IMR-90 (cell line): Measurements from ENCODE around the gene DRC3. TPM values are rescaled to one million over a fixed set of nuclear protein-coding genes. Genes with fewer than 3 reads are reported as not detected.

Experiments
- ATAC-seq: fragments of 200-7000 bp; cut with Tn5 transposase; 2 replicates; pipeline ENCODE4 v1.9.1; 2020; ENCODE audit warnings: low read depth, mild to moderate bottlenecking, moderate library complexity
- BruUV-seq: library from RNA; stranded (reverse); fragments of 400-500 nt; replicated peaks from 2 replicates; lab custom pipeline; 2021; lab: Mats Ljungman, UMichigan
- CTCF ChIA-PET: fragments of 300-600 bp; formaldehyde crosslinking; extraction: SDS; loops from one replicate; lab custom pipeline; 2021; ENCODE audit warnings: antibody characterized with exemption; lab: Yijun Ruan, JAX
- POLR2A ChIA-PET: fragments of 300-600 bp; sonication (Branson Sonifier 250); formaldehyde crosslinking; loops from one replicate; lab custom pipeline; 2022; ENCODE audit warnings: antibody characterized with exemption; ENCODE audit not compliant: unreplicated experiment; lab: Charles Lee
- DNase-seq: peaks from one replicate; pipeline ENCODE4 v3.0.0; 2013
- H2AFZ ChIP-seq: replicated peaks from 2 replicates; pipeline ENCODE3; 2013; ENCODE audit warnings: low read length, mild to moderate bottlenecking; ENCODE audit not compliant: poor library complexity
- H2AK5ac ChIP-seq: 2 replicates; pipeline ENCODE4 v1.6.1; 2013; ENCODE audit warnings: low read depth, low read length, inconsistent platforms
- H2AK9ac ChIP-seq: replicated peaks from 2 replicates; pipeline ENCODE3; 2013; ENCODE audit warnings: mild to moderate bottlenecking, low read depth, low read length, moderate library complexity; ENCODE audit not compliant: poor library complexity
- H2BK120ac ChIP-seq: 2 replicates; pipeline ENCODE4 v1.6.1; 2013; ENCODE audit warnings: low read depth, low read length, inconsistent platforms
- H2BK15ac ChIP-seq: 3 replicates; pipeline ENCODE4 v1.6.1; 2013; ENCODE audit warnings: low read depth, low read length, inconsistent platforms
- H2BK20ac ChIP-seq: 2 replicates; pipeline ENCODE4 v1.6.1; 2013; ENCODE audit warnings: low read depth, mild to moderate bottlenecking, inconsistent platforms, low read length, moderate library complexity
- H2BK5ac ChIP-seq: 2 replicates; pipeline ENCODE4 v1.6.1; 2013; ENCODE audit warnings: mild to moderate bottlenecking, low read depth, low read length, inconsistent platforms; ENCODE audit not compliant: poor library complexity, severe bottlenecking
- H3K14ac ChIP-seq: replicated peaks from 2 replicates; pipeline ENCODE4 v1.6.1; 2013; ENCODE audit warnings: low read depth, low read length, inconsistent platforms
- H3K18ac ChIP-seq: 2 replicates; pipeline ENCODE4 v1.6.1; 2013; ENCODE audit warnings: low read depth, low read length, control low read depth
- H3K23ac ChIP-seq: 2 replicates; pipeline ENCODE4 v1.6.1; 2013; ENCODE audit warnings: low read depth, low read length, inconsistent platforms
- H3K27ac ChIP-seq: 2 replicates; pipeline ENCODE4 v1.5.1; 2013; ENCODE audit warnings: mild to moderate bottlenecking, control low read depth, low read length; ENCODE audit not compliant: insufficient read depth
- H3K27me3 ChIP-seq: 2 replicates; pipeline ENCODE4 v1.6.1; 2013; ENCODE audit warnings: low read length; ENCODE audit not compliant: control insufficient read depth, insufficient read depth
- H3K36me3 ChIP-seq: 2 replicates; pipeline ENCODE4 v1.6.1; 2013; ENCODE audit warnings: low read length, mixed read lengths; ENCODE audit not compliant: control insufficient read depth, insufficient read depth
- H3K4ac ChIP-seq: 2 replicates; pipeline ENCODE4 v1.6.1; 2013; ENCODE audit warnings: low read depth, low read length, inconsistent platforms
- H3K4me1 ChIP-seq: 2 replicates; pipeline ENCODE4 v1.6.1; 2013; ENCODE audit warnings: low read length, mixed read lengths; ENCODE audit not compliant: control insufficient read depth, insufficient read depth
- H3K4me2 ChIP-seq: 2 replicates; pipeline ENCODE4 v1.6.1; 2013; ENCODE audit warnings: low read depth, mild to moderate bottlenecking, control low read depth, low read length, moderate library complexity
- H3K4me3 ChIP-seq: 2 replicates; pipeline ENCODE4 v1.5.1; 2013; ENCODE audit warnings: low read depth, mild to moderate bottlenecking, control low read depth, low read length, moderate library complexity; ENCODE audit not compliant: insufficient read depth
- H3K56ac ChIP-seq: 2 replicates; pipeline ENCODE4 v1.6.1; 2013; ENCODE audit warnings: low read length, inconsistent platforms; ENCODE audit not compliant: insufficient read depth; ENCODE audit errors: extremely low read depth
- H3K79me1 ChIP-seq, 2 experiments: 2 replicates each; pipeline ENCODE4 v1.6.1; 2013; ENCODE audit warnings: low read length in 2 of 2, inconsistent platforms in 1 of 2, low read depth in 1 of 2
- H3K9ac ChIP-seq: 2 replicates; pipeline ENCODE4 v1.6.1; 2013; ENCODE audit warnings: low read depth, low read length, control low read depth
- H3K9me1 ChIP-seq: 2 replicates; pipeline ENCODE4 v1.6.1; 2013; ENCODE audit warnings: low read length, inconsistent platforms; ENCODE audit not compliant: insufficient read depth
- H3K9me3 ChIP-seq: 2 replicates; pipeline ENCODE4 v1.6.1; 2013; ENCODE audit warnings: low read length; ENCODE audit not compliant: control insufficient read depth, insufficient read depth
- H4K20me1 ChIP-seq: 2 replicates; pipeline ENCODE4 v1.6.1; 2013; ENCODE audit warnings: low read length, inconsistent platforms; ENCODE audit not compliant: insufficient read depth
- H4K5ac ChIP-seq: 2 replicates; pipeline ENCODE4 v1.6.1; 2013; ENCODE audit warnings: mild to moderate bottlenecking, low read depth, low read length, control low read depth
- H4K8ac ChIP-seq, 2 experiments: 2 replicates each; pipeline ENCODE4 v1.6.1; 2013; ENCODE audit warnings: low read depth in 2 of 2, low read length in 2 of 2, control low read depth in 1 of 2, inconsistent platforms in 1 of 2
- H4K91ac ChIP-seq: 2 replicates; pipeline ENCODE4 v1.6.1; 2013; ENCODE audit warnings: low read depth, low read length, inconsistent platforms; ENCODE audit not compliant: insufficient read depth
- CEBPB ChIP-seq: IDR thresholded peaks from 2 replicates; pipeline ENCODE4 v1.6.1; 2012; ENCODE audit warnings: low read depth, low read length, improper control_type of control experiment
- CHD1 ChIP-seq: IDR thresholded peaks from 2 replicates; pipeline ENCODE4 v1.6.1; 2012; ENCODE audit warnings: low read depth, low read length, improper control_type of control experiment
- CTCF ChIP-seq: conservative IDR thresholded peaks from 2 replicates; pipeline ENCODE4 v1.5.1; 2012; ENCODE audit warnings: mild to moderate bottlenecking, low read depth, low read length, improper control_type of control experiment
- FOS ChIP-seq: fragments of 150-350 bp; IDR thresholded peaks from 2 replicates; pipeline ENCODE4 v1.6.1; 2016; ENCODE audit warnings: low read depth, low read length
- MAZ ChIP-seq: IDR thresholded peaks from 2 replicates; pipeline ENCODE4 v1.6.1; 2012; ENCODE audit warnings: low read depth, mild to moderate bottlenecking, low read length, improper control_type of control experiment, moderate library complexity, borderline replicate concordance
- MXI1 ChIP-seq: IDR thresholded peaks from 2 replicates; pipeline ENCODE4 v1.6.1; 2012; ENCODE audit warnings: low read depth, mild to moderate bottlenecking, low read length, moderate library complexity, borderline replicate concordance
- NFE2L2 ChIP-seq: fragments of 150-350 bp; IDR thresholded peaks from 2 replicates; pipeline ENCODE4 v1.6.1; 2016; ENCODE audit warnings: low read depth, mild to moderate bottlenecking, low read length
- POLR2A ChIP-seq: IDR thresholded peaks from 2 replicates; pipeline ENCODE4 v1.6.1; 2012; ENCODE audit warnings: mild to moderate bottlenecking, low read depth, low read length
- RCOR1 ChIP-seq: IDR thresholded peaks from 2 replicates; pipeline ENCODE4 v1.6.1; 2012; ENCODE audit warnings: mild to moderate bottlenecking, low read length, improper control_type of control experiment; ENCODE audit not compliant: insufficient replicate concordance
- RFX5 ChIP-seq: IDR thresholded peaks from 2 replicates; pipeline ENCODE4 v1.8.0; 2012; ENCODE audit warnings: low read depth, mild to moderate bottlenecking, low read length, moderate library complexity
- USF2 ChIP-seq: fragments of 150-350 bp; IDR thresholded peaks from 2 replicates; pipeline ENCODE4 v1.6.1; 2017; ENCODE audit warnings: mild to moderate bottlenecking, antibody characterized with exemption, low read length, low read depth
- WGBS, 2 experiments: methylation state at CpG; one replicate each; pipeline versions ENCODE4 v1.1.5 to v1.1.7; 2013; ENCODE audit warnings: missing lambda C conversion rate in 2 of 2; ENCODE audit not compliant: insufficient read length in 1 of 2; ENCODE audit errors: extremely low coverage in 2 of 2; 5-methylcytosine and 5-hydroxymethylcytosine counted together
- dilution Hi-C: fragments of 300-500 bp; cut with HindIII; formaldehyde crosslinking; loops from one replicate; pipeline ENCODE4 v1.14.3; 2018; ENCODE audit warnings: low sequenced_read_pairs; ENCODE audit not compliant: unreplicated experiment
- in situ Hi-C: fragments of 300-500 bp; cut with MboI; formaldehyde crosslinking; loops from 3 replicates; pipeline ENCODE4 v1.14.3; 2019; ENCODE audit warnings: low sequenced_read_pairs, inconsistent platforms, mixed read lengths
- intact Hi-C: fragments of 100-400 bp; cut with micrococcal nuclease; formaldehyde crosslinking; loops from 2 replicates; pipeline ENCODE4 v1.10.0; 2022
- polyA plus RNA-seq, 3 experiments: library from polyadenylated mRNA; depleted of rRNA; stranded (reverse); fragments of >200 nt; gene quantifications; 2 replicates each; pipeline ENCODE4 v1.2.3, GENCODE V29; 2012; ENCODE audit warnings: low replicate concordance in 1 of 3
- total RNA-seq: library from RNA; depleted of rRNA; stranded (reverse); fragments of >200 nt; gene quantifications from 2 replicates; pipeline ENCODE4 v1.2.3, GENCODE V29; 2012

Gene DRC3
- total and polyA plus RNA-seq, 2 of the 4 experiments (the other 2 are of a cell fraction): 0.55 to 0.72 TPM

GRCh38 chr17:18025241-18025944, 52.7 kb downstream of the DRC3 start (continued):
- TF ChIP-seq CHD1 (no peak), CEBPB (peak; percentile 73; the same call in 1 of the 2 replicates)

- Histone ChIP-seq H2BK5ac (peak overlapping the region; percentile 32), H3K4me3 (no peak overlapping the region), H3K9ac (no peak overlapping the region), H3K4me1 (peaks cover 6% of the 10 kb centered on the region; the same call in 1 of the 2 replicates), H4K91ac (no peak overlapping the region), H3K18ac (no peak overlapping the region), H2BK20ac (no peak overlapping the region), H3K79me1 (peaks cover 6 to 25% of the 10 kb centered on the region in 2 experiments; a peak in 1 of 4 replicates), H4K20me1 (no peaks in the 10 kb centered on the region; the same call in 1 of the 2 replicates), H3K27me3 (no peaks in the 10 kb centered on the region), H3K27ac (no peak overlapping the region), H3K9me3 (no peaks in the 10 kb centered on the region), H2AK5ac (peak overlapping the region; percentile 36; the same call in 1 of the 2 replicates), H3K14ac (no peak overlapping the region), H3K9me1 (peaks cover 27% of the 10 kb centered on the region), H2AFZ (peak overlapping the region; percentile 11), H4K5ac (no peak overlapping the region), H4K8ac (0 out of 4 replicates have a peak overlapping the region, but pooled peaks of 1 of the 2 experiments have one; percentile 26), H3K56ac (no peak overlapping the region), H3K4me2 (no peak overlapping the region), H2AK9ac (peak overlapping the region; percentile 49), H3K4ac (0 out of 2 replicates have a peak overlapping the region, but pooled peaks have one; percentile 13), H2BK120ac (no peak overlapping the region), H3K23ac (no peak overlapping the region), H2BK15ac (no peak overlapping the region), H3K36me3 (peaks cover 8% of the 10 kb centered on the region)
- POLR2A ChIA-PET: no interaction called here
- intact Hi-C loops (loop anchor here (5.0 kb wide), 1 partner anchor 34 kb away; no protein-coding TSS in a partner anchor), in situ Hi-C loops (no loop called here), dilution Hi-C loops (no loop called here)
- BruUV-seq: no TSS peak
- ATAC-seq (peak; percentile 82), DNase-seq (peak; percentile 81)
- no CpG with 5 or more reads among the region's 11 CpGs for WGBS, 2 experiments
- CTCF ChIA-PET: no interaction called here
- TF ChIP-seq CTCF (0 out of 2 replicates have a peak, but pooled peaks have one; percentile 7), MAZ (no peak), RCOR1 (no peak), NFE2L2 (no peak), FOS (no peak), CHD1 (no peak), POLR2A (no peak), RFX5 (no peak), CEBPB (peak; percentile 85), MXI1 (0 out of 2 replicates have a peak, but pooled peaks have one; percentile 28), USF2 (peak; percentile 61)
Measured at GRCh38 chr17:18025945-18026776, 53.5 kb downstream of the DRC3 start.
